DMS114 treated with DMSO at 0.1 percent for 48 hours (cell line): ENCODE results near the gene PTGES2.

Experiments used
- DNase-seq: peaks from one replicate; lab custom pipeline; 2025; ENCODE audit not compliant: unreplicated experiment; lab: John Stamatoyannopoulos, UW

PTGES2 gene

GRCh38 chr9:128127568-128127989 lies at the start of gene PTGES2:
PTGES2 (minus strand) TSS chr9:128127729; CDS start chr9:128127717, 12 bp downstream.
- peak; percentile 14 for DNase-seq

- no peak for DNase-seq
Measured at GRCh38 chr9:128175726-128176125, 48.2 kb upstream of the PTGES2 start.

- no peak for DNase-seq
Measured at GRCh38 chr9:128175102-128175563, 47.6 kb upstream of the PTGES2 start.

GRCh38 chr9:128174062-128174461 lies 46.5 kb upstream of the PTGES2 start:
- DNase-seq = no peak

- no peak for DNase-seq
Measured at GRCh38 chr9:128169925-128170324, 42.4 kb upstream of the PTGES2 start.

DNA sequence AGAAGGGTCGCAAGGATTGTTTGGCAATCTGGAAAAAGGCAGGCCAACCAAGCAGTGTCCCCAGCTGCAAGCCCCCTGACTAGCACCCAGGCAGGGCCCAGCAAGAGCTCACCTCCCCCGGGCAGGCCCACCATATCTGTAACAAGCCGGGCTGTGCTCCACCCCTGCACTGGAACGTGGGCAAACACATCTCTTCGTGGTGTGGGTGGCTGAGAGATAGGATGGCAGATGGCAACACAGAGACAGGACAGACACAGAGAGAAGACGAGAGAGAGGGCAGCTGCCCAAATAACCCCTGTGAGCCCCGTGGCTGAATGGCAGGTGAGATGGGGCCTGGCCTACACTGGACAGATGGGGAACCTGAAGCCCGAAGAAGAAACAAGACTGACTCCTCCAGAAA lies 42.0 kb upstream of the PTGES2 start:
- DNase-seq = no peak

- no peak for DNase-seq
Measured at GRCh38 chr9:128168731-128169308, 41.3 kb upstream of the PTGES2 start.

DNA sequence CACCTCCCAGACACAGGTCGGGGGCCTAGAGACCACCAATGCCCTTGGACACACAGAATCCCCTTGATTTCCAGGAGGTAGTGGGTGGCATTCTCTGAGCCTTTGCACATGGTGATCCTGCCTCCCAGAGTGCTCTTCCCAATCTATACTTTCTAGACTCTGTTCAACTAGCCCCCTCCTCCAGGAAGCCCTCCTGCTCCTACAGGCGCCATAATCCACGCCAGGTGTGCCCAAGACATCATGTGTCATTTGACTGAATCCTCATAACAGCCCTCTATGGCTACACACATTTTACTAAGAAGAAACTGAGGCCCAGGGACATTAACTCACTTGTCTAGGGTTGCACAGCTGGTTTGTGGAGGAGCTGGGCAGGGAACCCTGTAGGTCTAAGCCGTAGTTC lies 39.7 kb upstream of the PTGES2 start:
- no peak for DNase-seq

GRCh38 chr9:128166169-128166568 lies 38.6 kb upstream of the PTGES2 start:
- no peak for DNase-seq

DNA sequence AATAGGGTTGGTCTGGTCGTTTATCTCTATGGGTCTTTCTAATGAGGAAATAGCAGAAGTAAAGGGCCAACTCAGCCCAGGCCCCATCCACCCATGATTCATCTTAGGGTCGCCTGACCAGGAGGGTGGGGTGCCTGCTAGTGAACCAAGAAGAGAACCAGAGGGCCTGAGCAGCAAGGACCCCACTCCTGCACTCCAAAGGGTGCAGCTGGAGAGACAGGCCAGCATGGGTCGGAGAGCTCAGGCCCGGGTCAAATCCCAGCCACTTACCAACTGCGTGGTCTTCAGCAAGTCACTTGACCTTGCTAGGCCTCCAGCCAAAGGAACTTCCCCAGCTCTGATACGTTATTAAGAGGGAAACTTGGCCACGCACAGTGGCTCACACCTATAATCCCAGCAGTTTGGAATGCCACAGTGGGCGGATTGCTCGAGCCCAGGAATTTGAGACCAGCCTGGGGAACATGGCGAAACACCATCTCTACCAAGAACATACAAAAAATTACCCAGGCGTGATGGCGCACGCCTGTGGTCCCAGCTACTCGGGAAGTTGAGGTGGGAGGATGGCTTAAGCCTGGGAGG lies 36.9 kb upstream of the PTGES2 start:
- DNase-seq = no peak

GRCh38 chr9:128163523-128164306 lies 36.2 kb upstream of the PTGES2 start:
- DNase-seq = no peak

GRCh38 chr9:128163027-128163515 lies 35.5 kb upstream of the PTGES2 start:
- no peak for DNase-seq

- no peak for DNase-seq
Measured at GRCh38 chr9:128162215-128163026, 34.9 kb upstream of the PTGES2 start.

DNA sequence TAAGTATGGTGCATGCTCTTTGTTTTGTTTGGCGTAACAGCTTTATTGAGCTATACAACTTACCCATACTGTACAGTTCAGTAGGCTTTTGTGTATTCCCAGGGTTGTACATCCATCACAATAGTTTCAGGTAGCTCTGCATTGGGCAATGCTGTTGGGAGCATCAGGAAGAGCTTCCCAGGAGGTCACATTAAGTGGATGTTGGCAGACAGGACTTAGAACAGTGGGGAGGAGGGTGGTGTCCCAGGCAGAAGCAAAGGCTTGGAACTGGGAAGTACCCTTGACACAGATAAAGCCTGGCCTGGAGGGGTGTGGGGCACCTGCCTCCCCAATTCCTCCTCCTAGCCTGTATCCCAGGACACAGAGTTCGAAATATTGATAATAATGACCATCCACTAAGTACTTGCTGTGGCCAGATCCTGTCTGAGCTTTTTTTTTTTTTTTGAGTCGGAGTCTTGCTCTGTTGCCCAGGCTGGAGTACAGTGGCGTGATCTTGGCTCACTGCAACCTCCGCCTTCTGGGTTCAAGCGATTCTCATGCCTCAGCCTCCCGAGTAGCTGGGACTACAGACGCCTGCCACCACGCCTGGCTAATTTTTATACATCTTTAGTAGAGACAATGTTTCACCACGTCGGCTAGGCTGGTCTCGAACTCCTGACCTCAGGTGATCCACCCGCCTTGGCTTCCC lies 33.8 kb upstream of the PTGES2 start:
- no peak for DNase-seq

GRCh38 chr9:128160603-128160987 lies 33.1 kb upstream of the PTGES2 start:
- DNase-seq = no peak

- DNase-seq = peak; percentile 70
Measured at GRCh38 chr9:128159784-128160602, 32.5 kb upstream of the PTGES2 start, which contains the start of gene BBLN. BBLN (plus strand) TSS chr9:128160265; CDS start chr9:128160408, 143 bp downstream.

DNA sequence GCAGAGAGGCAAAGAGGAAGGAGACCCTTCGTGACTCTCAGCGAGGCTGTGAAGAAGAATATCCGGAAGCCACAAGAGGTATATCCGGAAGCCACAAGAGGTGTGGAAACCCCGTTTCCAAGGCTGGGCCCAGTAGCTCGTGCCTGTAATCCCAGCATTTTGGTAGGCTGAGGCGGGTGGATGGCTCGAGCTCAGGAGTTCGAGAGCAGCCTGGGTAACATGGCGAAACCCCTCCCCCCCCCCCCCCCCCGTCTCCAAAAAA lies 31.9 kb upstream of the PTGES2 start:
- no peak for DNase-seq

GRCh38 chr9:128155736-128156500 lies 28.4 kb upstream of the PTGES2 start:
- DNase-seq = no peak
